Right lobe of liver (tissue), 6 donors: ENCODE data around the gene IFI27L1. TPM values are rescaled to one million over a fixed set of nuclear protein-coding genes. Genes with fewer than 3 reads are reported as not detected.

Experiments used
- ATAC-seq, 4 donors: fragments of 200-7000 bp; cut with Tn5 transposase; one replicate each; pipeline ENCODE4 v1.9.1; 2020; ENCODE audit warnings: mild to moderate bottlenecking in 4 of 4, moderate library complexity in 4 of 4
- DNase-seq, 3 donors: peaks; one replicate each; pipeline ENCODE4 v3.0.0-alpha.2; 2020
- H3K27ac ChIP-seq, 3 donors: fragments of 200-600 bp; one replicate each; pipeline ENCODE4 v1.8.0; 2022
- H3K27me3 ChIP-seq, 2 donors: fragments of 200-600 bp; one replicate each; pipeline ENCODE4 v1.8.0; 2022
- H3K36me3 ChIP-seq, 4 donors: fragments of 200-600 bp; sonication (generic) in 1 of 4; one replicate each; pipeline versions ENCODE4 v1.5.1 to v1.8.0; 2017 to 2022; ENCODE audit warnings: control low read depth in 1 of 4
- H3K4me1 ChIP-seq, 4 donors: fragments of 200-600 bp; sonication (generic) in 1 of 4; one replicate each; pipeline versions ENCODE4 v1.5.1 to v1.8.0; 2017 to 2022; ENCODE audit warnings: control low read depth in 1 of 4
- H3K4me3 ChIP-seq, 3 donors: fragments of 200-600 bp; one replicate each; pipeline ENCODE4 v1.8.0; 2022
- H3K9me3 ChIP-seq, 4 donors: fragments of 200-600 bp; sonication (generic) in 1 of 4; one replicate each; pipeline versions ENCODE4 v1.5.1 to v1.8.0; 2017 to 2022; ENCODE audit warnings: control low read depth in 1 of 4
- CTCF ChIP-seq, 4 donors: fragments of 200-600 bp in 3 of 4; fragments of 450-650 bp in 1 of 4; IDR thresholded peaks; one replicate each; pipeline versions ENCODE4 v1.5.1 to v1.8.0; 2016 to 2022; ENCODE audit warnings: antibody characterized with exemption in 4 of 4, mild to moderate bottlenecking in 2 of 4
- POLR2A ChIP-seq: fragments of 450-650 bp; IDR thresholded peaks from one replicate; pipeline ENCODE4 v1.6.1; 2017; ENCODE audit warnings: antibody characterized with exemption, mild to moderate bottlenecking
- WGBS: methylation state at CpG from one replicate; pipeline ENCODE4 v1.1.6; 2018; ENCODE audit warnings: low coverage, low lambda C conversion rate; ENCODE audit not compliant: insufficient coverage; ENCODE audit errors: missing lambda C conversion rate; 5-methylcytosine and 5-hydroxymethylcytosine counted together
- intact Hi-C, 2 donors: fragments of 100-400 bp; cut with DNase I; formaldehyde crosslinking; loops; one replicate each; pipeline versions ENCODE4 v1.11.2 to v1.14.1; 2022
- total RNA-seq, 6 experiments: library from RNA; depleted of rRNA in 2 of 6; stranded (reverse); fragments of >200 nt in 2 of 6; fragmentation: NEBNext Ultra II Directional in 3 of 6; extraction: Animal tissue kit (Norgen Biotek cat#: 25700) in 3 of 6; gene quantifications; one replicate each; pipeline versions ENCODE4 v1.1.0 to v1.2.4, GENCODE V29; 2016 to 2023
- donor health status: DM: no; HTN: yes; CAD: no.
- donor health status: DM: no; HTN: no; CAD: no.
- donor health status: DM: no; HTN: no; CAD: no.
- donor health status: DM: no; HTN: yes; CAD: no.
- donor health status: DM: no; HTN: yes; CAD: no.

IFI27L1 gene
- total RNA-seq, 6 experiments from 2014 or later, result 2.6 to 8.2 (median 5.3) TPM

GRCh38 chr14:94052662-94053061 lies 28.4 kb upstream of the IFI27L1 start:
- Histone ChIP-seq H3K27me3 (no peaks in the 10 kb centered on the region), H3K27ac (no peak overlapping the region), H3K4me3 (no peak overlapping the region), H3K36me3 (peaks cover 0 to 92% (median 30%) of the 10 kb centered on the region in 4 donors), H3K4me1 (peaks cover 0 to 23% (median 7%) of the 10 kb centered on the region in 4 donors), H3K9me3 (no peaks in the 10 kb centered on the region)
- WGBS, result 100% methylated on average over 1 of the region's 4 CpGs
- DNase-seq (no peak), ATAC-seq (no peak)
- TF ChIP-seq POLR2A (no peak), CTCF (IDR thresholded peaks at IDR 0.05) (no peak)
- intact Hi-C loops, result no loop called here

GRCh38 chr14:94054401-94054800 lies 26.7 kb upstream of the IFI27L1 start:
- no peak for TF ChIP-seq POLR2A
- WGBS, result 100% methylated on average over 1 of the region's 1 CpG

GRCh38 chr14:94054936-94055335 lies 26.2 kb upstream of the IFI27L1 start:
- Histone ChIP-seq H3K4me3 (no peak overlapping the region), H3K27ac (no peak overlapping the region), H3K36me3 (peaks cover 0 to 78% (median 26%) of the 10 kb centered on the region in 4 donors), H3K4me1 (peaks cover 0 to 45% (median 17%) of the 10 kb centered on the region in 4 donors), H3K9me3 (no peaks in the 10 kb centered on the region), H3K27me3 (no peaks in the 10 kb centered on the region)
- TF ChIP-seq POLR2A (no peak), CTCF (IDR thresholded peaks at IDR 0.05) (no peak)
- WGBS, result 100% methylated on average over 1 of the region's 7 CpGs
- intact Hi-C loops, result no loop called here
- no peak for ATAC-seq
- DNase-seq, result no peak

More at GRCh38 chr14:94054401-94054800, 26.7 kb upstream of the IFI27L1 start:
- H3K27me3 ChIP-seq, result no peaks in the 10 kb centered on the region
- H3K27ac ChIP-seq, result no peak overlapping the region
- peaks cover 0 to 40% (median 15%) of the 10 kb centered on the region in 4 donors for H3K4me1 ChIP-seq
- ATAC-seq (no peak), DNase-seq (no peak)
- H3K36me3 ChIP-seq, result peaks cover 0 to 78% (median 27%) of the 10 kb centered on the region in 4 donors
- no peak overlapping the region for H3K4me3 ChIP-seq
- no peaks in the 10 kb centered on the region for H3K9me3 ChIP-seq
- intact Hi-C loops, result no loop called here

GRCh38 chr14:94056579-94057308 lies 24.4 kb upstream of the IFI27L1 start:
- Histone ChIP-seq H3K27me3 (no peaks in the 10 kb centered on the region), H3K27ac (no peak overlapping the region), H3K4me1 (peaks cover 0 to 40% (median 17%) of the 10 kb centered on the region in 4 donors), H3K9me3 (no peaks in the 10 kb centered on the region), H3K4me3 (no peak overlapping the region), H3K36me3 (peaks cover 0 to 81% (median 24%) of the 10 kb centered on the region in 4 donors)
- ATAC-seq, result peak in 1 of 4 donors; percentile 21
- intact Hi-C loops, result no loop called here
- TF ChIP-seq POLR2A (no peak), CTCF (IDR thresholded peaks at IDR 0.05) (no peak)
- no peak for DNase-seq
- WGBS, result 84% methylated on average over 5 of the region's 6 CpGs

- H3K4me1 ChIP-seq, result peaks cover 0 to 39% (median 17%) of the 10 kb centered on the region in 4 donors
- peak overlapping the region in 2 of 3 donors; percentile 11 to 54 for H3K27ac ChIP-seq
- DNase-seq (no peak), ATAC-seq (peak in 3 of 4 donors; percentile 11 to 24 (median 19))
- TF ChIP-seq POLR2A, result no peak
- TF ChIP-seq CTCF (IDR thresholded peaks at IDR 0.05), result no peak
- intact Hi-C loops, result no loop called here
- H3K36me3 ChIP-seq, result peaks cover 0 to 74% (median 27%) of the 10 kb centered on the region in 4 donors
- 0% methylated on average over 1 of the region's 1 CpG for WGBS
- H3K4me3 ChIP-seq, result no peak overlapping the region
- H3K27me3 ChIP-seq, result no peaks in the 10 kb centered on the region
- no peaks in the 10 kb centered on the region for H3K9me3 ChIP-seq
Observed at GRCh38 chr14:94058128-94058673, 22.9 kb upstream of the IFI27L1 start.
